SK-N-SH (cell line): ENCODE measurements around the gene CERCAM.

Source experiments
- JUND ChIP-seq: IDR thresholded peaks from 2 replicates; pipeline ENCODE4 v1.4.0; 2012
- PBX3 ChIP-seq: IDR thresholded peaks from 2 replicates; pipeline ENCODE4; 2012
- POLR2AphosphoS5 ChIP-seq: IDR thresholded peaks from 2 replicates; pipeline ENCODE4 v1.6.1; 2012; ENCODE audit warnings: low read depth, low read length
- RFX5 ChIP-seq: IDR thresholded peaks from 2 replicates; pipeline ENCODE4 v1.6.1; 2012; ENCODE audit warnings: mild to moderate bottlenecking, improper control_type of control experiment, low read length
- SMC3 ChIP-seq: IDR thresholded peaks from 2 replicates; pipeline ENCODE4 v1.6.1; 2012; ENCODE audit warnings: low read depth, low read length, improper control_type of control experiment
- TAF1 ChIP-seq: IDR thresholded peaks from 2 replicates; pipeline ENCODE4 v1.6.1; 2012; ENCODE audit warnings: low read depth, mild to moderate bottlenecking, low read length, moderate library complexity, borderline replicate concordance
- ZBTB33 ChIP-seq: IDR thresholded peaks from 2 replicates; pipeline ENCODE4 v1.4.0; 2012; ENCODE audit warnings: low read depth, borderline replicate concordance
- TF ChIP-seq, protein P1 (sequence below): fragments of 200-600 bp; sonication (generic); IDR thresholded peaks from 2 replicates; pipeline ENCODE4 v1.6.1; 2017; ENCODE audit warnings: antibody characterized with exemption, mild to moderate bottlenecking, moderate library complexity

DNA sequence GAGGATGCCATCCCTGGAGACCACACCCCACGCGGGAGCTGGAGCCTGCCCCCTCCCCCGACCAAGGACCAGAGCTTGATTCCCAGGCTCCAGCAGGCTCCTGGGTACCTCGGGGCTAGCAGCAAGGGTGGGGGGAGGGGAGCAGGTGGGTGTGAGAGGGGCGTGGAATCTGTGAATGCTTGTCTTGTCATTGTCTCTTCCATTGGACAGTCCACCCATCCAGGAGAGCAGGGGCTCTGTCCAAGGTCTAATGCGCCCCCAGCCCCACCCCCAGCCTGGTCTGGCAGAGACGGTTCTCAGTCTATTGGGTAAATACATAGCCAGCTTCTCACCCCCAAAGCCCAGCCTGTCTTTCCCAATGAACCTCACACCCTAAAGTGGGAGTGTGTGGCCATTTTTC is 26.7 kb upstream of the CERCAM start:
- TF ChIP-seq TAF1 = no peak
- TF ChIP-seq SMC3 = no peak
- TF ChIP-seq RFX5 = no peak
- TF ChIP-seq, protein P1, sequence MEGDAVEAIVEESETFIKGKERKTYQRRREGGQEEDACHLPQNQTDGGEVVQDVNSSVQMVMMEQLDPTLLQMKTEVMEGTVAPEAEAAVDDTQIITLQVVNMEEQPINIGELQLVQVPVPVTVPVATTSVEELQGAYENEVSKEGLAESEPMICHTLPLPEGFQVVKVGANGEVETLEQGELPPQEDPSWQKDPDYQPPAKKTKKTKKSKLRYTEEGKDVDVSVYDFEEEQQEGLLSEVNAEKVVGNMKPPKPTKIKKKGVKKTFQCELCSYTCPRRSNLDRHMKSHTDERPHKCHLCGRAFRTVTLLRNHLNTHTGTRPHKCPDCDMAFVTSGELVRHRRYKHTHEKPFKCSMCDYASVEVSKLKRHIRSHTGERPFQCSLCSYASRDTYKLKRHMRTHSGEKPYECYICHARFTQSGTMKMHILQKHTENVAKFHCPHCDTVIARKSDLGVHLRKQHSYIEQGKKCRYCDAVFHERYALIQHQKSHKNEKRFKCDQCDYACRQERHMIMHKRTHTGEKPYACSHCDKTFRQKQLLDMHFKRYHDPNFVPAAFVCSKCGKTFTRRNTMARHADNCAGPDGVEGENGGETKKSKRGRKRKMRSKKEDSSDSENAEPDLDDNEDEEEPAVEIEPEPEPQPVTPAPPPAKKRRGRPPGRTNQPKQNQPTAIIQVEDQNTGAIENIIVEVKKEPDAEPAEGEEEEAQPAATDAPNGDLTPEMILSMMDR = no peak
- TF ChIP-seq POLR2AphosphoS5 = no peak
- no peak for TF ChIP-seq JUND
- no peak for TF ChIP-seq PBX3
- TF ChIP-seq ZBTB33 = no peak
